Measurements from ENCODE around the gene UBAC1. TPM values are rescaled to one million over a fixed set of nuclear protein-coding genes. Genes with fewer than 3 reads are reported as not detected.
"Not testable (repeated sequence)": the region's sequence is repeated elsewhere in the genome, so short reads cannot be mapped to it uniquely, and the experiment has no call there.

Gene UBAC1
- total RNA-seq, 1 experiment from 2014 or later = 58.2 TPM

DNA sequence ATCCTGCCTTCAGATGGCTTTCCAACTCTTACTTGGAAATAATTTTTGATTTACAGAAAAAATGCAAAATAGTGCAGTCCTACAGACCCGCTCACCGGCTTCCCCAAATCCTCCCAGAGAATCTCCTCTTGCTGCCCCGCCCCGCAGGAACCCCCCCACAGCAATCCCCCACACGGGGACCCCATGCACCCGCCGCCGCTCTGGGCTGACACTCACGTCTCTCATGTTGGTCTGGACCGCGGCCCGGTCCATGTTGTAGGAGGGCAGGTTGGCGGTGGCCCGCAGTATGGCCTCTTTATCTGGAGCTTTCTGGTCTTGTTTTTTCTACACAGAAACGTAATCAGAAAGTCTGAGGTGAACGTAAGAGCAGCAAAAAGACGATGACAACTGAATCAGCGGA lies 13.6 kb downstream of the UBAC1 start:
- Histone ChIP-seq H3K27me3 (replicated peaks; ENCODE audit: insufficient read depth, low read depth, low read length, poor library complexity) (no peaks in the 10 kb centered on the region), H3K4me3 (ENCODE audit: low read depth, low read length, poor library complexity, severe bottlenecking) (no peak overlapping the region), H3K4me1 (ENCODE audit: insufficient read depth, low read length, poor library complexity, severe bottlenecking) (no peaks in the 10 kb centered on the region), H3K36me3 (ENCODE audit: insufficient read depth, low read length, poor library complexity, severe bottlenecking) (peaks cover 37% of the 10 kb centered on the region), H3K9me3 (ENCODE audit: low read depth, low read length, poor library complexity, severe bottlenecking) (no peaks in the 10 kb centered on the region), H3K27ac (ENCODE audit: low read depth, low read length, poor library complexity, severe bottlenecking) (no peak overlapping the region)
- intact Hi-C loops (cut with micrococcal nuclease; ENCODE audit: unreplicated experiment) = no loop called here
- TF ChIP-seq EZH2 (IDR thresholded peaks at IDR 0.05; ENCODE audit: borderline replicate concordance, low read depth, low read length, poor library complexity, severe bottlenecking) (no peak), CTCF (conservative IDR thresholded peaks at IDR 0.05; ENCODE audit: low read depth, low read length) (no peak)
- CTCF ChIA-PET = no interaction called here
- DNase-seq (ENCODE audit: low spot score) = no peak
- POLR2A ChIA-PET (ENCODE audit: low non-redundant PET) = no interaction called here
- BruUV-seq (replicated peaks) = no TSS peak

DNA sequence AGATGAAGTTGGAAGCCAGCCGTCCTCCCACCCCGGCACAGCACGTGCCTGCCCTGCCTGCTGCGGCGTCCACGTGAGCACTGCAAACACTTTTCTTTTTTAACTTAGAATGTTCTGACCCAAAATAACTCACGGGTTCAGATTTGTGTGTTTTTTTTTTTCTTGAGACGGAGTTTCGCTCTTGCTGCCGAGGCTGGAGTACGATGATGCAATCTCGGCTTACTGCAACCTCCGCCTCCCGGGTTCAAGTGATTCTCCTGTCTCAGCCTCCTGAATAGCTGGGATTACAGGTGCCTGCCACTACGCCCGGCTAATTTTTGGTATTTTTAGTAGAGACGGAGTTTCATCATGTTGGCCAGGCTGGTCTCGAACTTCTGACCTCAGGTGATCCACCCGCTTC lies 14.1 kb downstream of the UBAC1 start:
- POLR2A ChIA-PET (ENCODE audit: low non-redundant PET); H3K27ac ChIP-seq (ENCODE audit: low read depth, low read length, poor library complexity, severe bottlenecking); BruUV-seq (replicated peaks); H3K4me1 ChIP-seq (ENCODE audit: insufficient read depth, low read length, poor library complexity, severe bottlenecking); intact Hi-C loops (cut with micrococcal nuclease; ENCODE audit: unreplicated experiment); H3K9me3 ChIP-seq (ENCODE audit: low read depth, low read length, poor library complexity, severe bottlenecking); CTCF ChIA-PET; H3K4me3 ChIP-seq (ENCODE audit: low read depth, low read length, poor library complexity, severe bottlenecking); DNase-seq (ENCODE audit: low spot score); H3K27me3 ChIP-seq (replicated peaks; ENCODE audit: insufficient read depth, low read depth, low read length, poor library complexity): not testable (repeated sequence)
- H3K36me3 ChIP-seq (ENCODE audit: insufficient read depth, low read length, poor library complexity, severe bottlenecking) = peaks cover 37% of the 10 kb centered on the region

DNA sequence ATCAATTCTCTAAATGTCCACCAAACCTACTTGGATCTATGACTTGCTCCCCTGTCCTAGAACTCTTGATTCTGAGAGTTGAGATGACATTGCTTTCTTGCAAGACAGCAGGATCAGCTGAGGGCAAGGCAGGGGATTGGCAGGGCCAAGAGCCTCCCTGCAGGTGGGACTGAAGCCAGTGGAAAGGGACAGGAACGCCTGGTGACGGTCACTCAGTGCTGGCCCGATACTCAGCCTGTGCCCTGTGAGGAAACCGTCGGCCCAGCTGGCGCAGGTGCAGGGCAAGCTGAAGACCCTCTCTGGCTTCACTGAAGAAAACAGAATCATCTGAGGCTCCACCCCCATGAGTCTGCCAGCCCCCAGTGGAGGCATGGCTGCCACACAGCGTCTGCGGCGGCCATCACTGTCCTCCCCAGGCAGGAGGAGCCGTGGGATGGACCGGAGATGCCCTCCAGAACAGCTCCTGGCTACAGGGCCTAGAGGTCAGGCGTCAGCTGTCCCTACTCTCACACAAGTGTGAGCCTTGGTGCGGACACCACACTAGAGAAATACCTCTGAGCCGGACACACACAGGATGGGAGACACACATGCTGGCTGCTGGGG lies 14.7 kb downstream of the UBAC1 start:
- no TSS peak for BruUV-seq (replicated peaks)
- no peak for DNase-seq (ENCODE audit: low spot score)
- intact Hi-C loops (cut with micrococcal nuclease; ENCODE audit: unreplicated experiment) = no loop called here
- TF ChIP-seq CTCF (conservative IDR thresholded peaks at IDR 0.05; ENCODE audit: low read depth, low read length) = no peak
- no peak for TF ChIP-seq EZH2 (IDR thresholded peaks at IDR 0.05; ENCODE audit: borderline replicate concordance, low read depth, low read length, poor library complexity, severe bottlenecking)
- no peaks in the 10 kb centered on the region for H3K4me1 ChIP-seq (ENCODE audit: insufficient read depth, low read length, poor library complexity, severe bottlenecking)
- H3K27ac ChIP-seq (ENCODE audit: low read depth, low read length, poor library complexity, severe bottlenecking) = peak overlapping the region; percentile 10
- H3K36me3 ChIP-seq (ENCODE audit: insufficient read depth, low read length, poor library complexity, severe bottlenecking) = peaks cover 38% of the 10 kb centered on the region
- H3K4me3 ChIP-seq (ENCODE audit: low read depth, low read length, poor library complexity, severe bottlenecking) = no peak overlapping the region
- H3K9me3 ChIP-seq (ENCODE audit: low read depth, low read length, poor library complexity, severe bottlenecking) = no peaks in the 10 kb centered on the region
- H3K27me3 ChIP-seq (replicated peaks; ENCODE audit: insufficient read depth, low read depth, low read length, poor library complexity) = no peaks in the 10 kb centered on the region
- POLR2A ChIA-PET (ENCODE audit: low non-redundant PET) = no interaction called here
- CTCF ChIA-PET = no interaction called here

GRCh38 chr9:135945969-135946368 lies 15.2 kb downstream of the UBAC1 start:
- ChIA-PET POLR2A (ENCODE audit: low non-redundant PET) (no interaction called here), CTCF (no interaction called here)
- intact Hi-C loops (cut with micrococcal nuclease; ENCODE audit: unreplicated experiment) = no loop called here
- TF ChIP-seq CTCF (conservative IDR thresholded peaks at IDR 0.05; ENCODE audit: low read depth, low read length) (no peak), EZH2 (IDR thresholded peaks at IDR 0.05; ENCODE audit: borderline replicate concordance, low read depth, low read length, poor library complexity, severe bottlenecking) (no peak)
- Histone ChIP-seq H3K9me3 (ENCODE audit: low read depth, low read length, poor library complexity, severe bottlenecking) (no peaks in the 10 kb centered on the region), H3K4me3 (ENCODE audit: low read depth, low read length, poor library complexity, severe bottlenecking) (no peak overlapping the region), H3K36me3 (ENCODE audit: insufficient read depth, low read length, poor library complexity, severe bottlenecking) (peaks cover 38% of the 10 kb centered on the region), H3K27me3 (replicated peaks; ENCODE audit: insufficient read depth, low read depth, low read length, poor library complexity) (no peaks in the 10 kb centered on the region), H3K4me1 (ENCODE audit: insufficient read depth, low read length, poor library complexity, severe bottlenecking) (no peaks in the 10 kb centered on the region), H3K27ac (ENCODE audit: low read depth, low read length, poor library complexity, severe bottlenecking) (peak overlapping the region; percentile 10)
- BruUV-seq (replicated peaks) = no TSS peak
- DNase-seq (ENCODE audit: low spot score) = no peak
